K562 (cell line): ENCODE data around the gene PGPEP1.
"Not testable (repeated sequence)": the region's sequence is repeated elsewhere in the genome, so short reads cannot be mapped to it uniquely, and the experiment has no call there.

Experiments
- NUFIP1 ChIP-seq: fragments of 450-650 bp; IDR thresholded peaks from 2 replicates; pipeline ENCODE4 v1.6.1; 2018; ENCODE audit not compliant: partially characterized antibody
- OTX1 ChIP-seq: fragments of 450-650 bp; formaldehyde crosslinking; IDR thresholded peaks from 2 replicates; pipeline ENCODE4 v1.4.0; 2022; ENCODE audit warnings: mild to moderate bottlenecking
- RFX5 ChIP-seq: IDR thresholded peaks from 2 replicates; pipeline ENCODE4 v1.6.1; 2011; ENCODE audit warnings: low read depth, mild to moderate bottlenecking, improper control_type of control experiment, low read length
- ZNF134 ChIP-seq: fragments of 250-450 bp; sonication (Bioruptor Pico); conservative IDR thresholded peaks from 2 replicates; pipeline ENCODE4 v1.4.0; 2020
- ZNF561 ChIP-seq: fragments of 450-650 bp; formaldehyde crosslinking; conservative IDR thresholded peaks from 2 replicates; pipeline ENCODE4 v1.4.0; 2020; ENCODE audit warnings: mild to moderate bottlenecking, moderate library complexity

- not testable (repeated sequence) for TF ChIP-seq ZNF134 (CRISPR knock-in tag); ZNF561 (CRISPR knock-in tag); OTX1 (CRISPR knock-in tag); NUFIP1; RFX5
Observed at GRCh38 chr19:18405754-18406153, 65.4 kb downstream of the PGPEP1 start.
